HG03558 (cell line): ENCODE data around the gene PATL2.
"Not testable (repeated sequence)": the region's sequence is repeated elsewhere in the genome, so short reads cannot be mapped to it uniquely, and the experiment has no call there.

Source experiments
- ATAC-seq: cut with Tn5 transposase; IDR thresholded peaks from one replicate; pipeline ENCODE4 v1.9.1; 2021; ENCODE audit warnings: moderate number of reproducible peaks; ENCODE audit not compliant: unreplicated experiment; ENCODE audit errors: extremely low read depth

The PATL2 gene

GRCh38 chr15:44657378-44657777, 53.7 kb downstream of the PATL2 start:
- ATAC-seq, result no peak

- ATAC-seq, result no peak
Observed at GRCh38 chr15:44656913-44657312, 54.2 kb downstream of the PATL2 start.

DNA sequence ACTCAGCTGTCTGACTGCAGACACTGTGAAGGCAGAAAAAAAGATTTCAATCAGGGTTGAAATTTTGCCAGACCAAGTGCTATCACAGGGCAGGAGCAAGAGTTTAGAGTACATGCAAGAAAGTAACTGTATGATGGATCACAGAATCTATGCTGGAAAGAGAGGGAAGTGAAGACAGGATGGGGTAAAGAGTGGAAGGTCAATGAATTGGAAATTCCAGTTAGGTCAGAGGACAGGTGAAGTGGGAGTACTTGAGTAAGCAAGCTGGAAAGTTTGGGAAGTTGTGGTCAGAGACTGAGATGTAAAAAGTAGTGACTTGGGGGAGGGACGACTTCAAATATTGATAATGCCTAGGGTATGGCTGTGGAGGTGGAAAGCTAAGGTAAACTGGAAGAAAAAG, 54.8 kb downstream of the PATL2 start:
- no peak for ATAC-seq

- no peak for ATAC-seq
Observed at GRCh38 chr15:44654858-44655257, 56.3 kb downstream of the PATL2 start.

- no peak for ATAC-seq
Observed at GRCh38 chr15:44647637-44648036, 63.5 kb downstream of the PATL2 start.

DNA sequence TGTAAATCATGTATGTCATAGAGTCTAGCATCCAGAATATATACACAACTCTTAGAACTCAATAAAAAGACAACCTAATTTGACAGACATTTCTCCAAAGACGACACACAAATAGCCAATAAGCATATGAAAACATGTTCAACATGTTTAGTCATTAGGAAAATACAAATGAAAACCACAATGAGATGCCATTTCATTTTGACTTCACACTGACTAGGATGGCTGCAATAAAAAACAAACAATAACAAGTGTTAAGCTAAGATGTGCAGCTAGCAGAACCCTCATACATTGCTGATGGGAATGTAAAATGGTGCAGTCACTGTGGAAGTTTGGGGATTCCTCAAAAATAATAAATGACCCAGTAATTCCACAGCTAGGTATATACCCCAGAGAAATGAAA, 64.1 kb downstream of the PATL2 start:
- no peak for ATAC-seq

DNA sequence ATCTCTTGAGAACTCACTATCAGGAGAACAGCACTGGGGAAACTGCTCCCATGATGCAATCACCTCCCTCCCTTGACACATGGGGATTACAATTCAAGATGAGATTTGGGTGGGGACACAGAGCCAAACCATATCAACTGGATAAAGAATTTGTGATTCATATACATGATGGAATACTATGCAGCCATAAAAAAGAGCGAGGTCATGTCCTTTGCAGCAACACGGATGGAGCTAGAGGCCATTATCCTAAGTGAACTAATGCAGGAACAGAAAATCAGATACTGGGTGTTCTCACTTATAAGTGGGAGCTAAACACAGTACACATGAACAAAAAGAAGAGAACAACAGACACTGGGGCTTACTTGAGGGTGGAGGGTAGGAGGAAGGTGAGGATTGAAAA, 64.7 kb downstream of the PATL2 start:
- no peak for ATAC-seq

- no peak for ATAC-seq
Observed at GRCh38 chr15:44641651-44642050, 69.5 kb downstream of the PATL2 start.

- no peak for ATAC-seq
Observed at GRCh38 chr15:44636976-44637375, 74.1 kb downstream of the PATL2 start.

DNA sequence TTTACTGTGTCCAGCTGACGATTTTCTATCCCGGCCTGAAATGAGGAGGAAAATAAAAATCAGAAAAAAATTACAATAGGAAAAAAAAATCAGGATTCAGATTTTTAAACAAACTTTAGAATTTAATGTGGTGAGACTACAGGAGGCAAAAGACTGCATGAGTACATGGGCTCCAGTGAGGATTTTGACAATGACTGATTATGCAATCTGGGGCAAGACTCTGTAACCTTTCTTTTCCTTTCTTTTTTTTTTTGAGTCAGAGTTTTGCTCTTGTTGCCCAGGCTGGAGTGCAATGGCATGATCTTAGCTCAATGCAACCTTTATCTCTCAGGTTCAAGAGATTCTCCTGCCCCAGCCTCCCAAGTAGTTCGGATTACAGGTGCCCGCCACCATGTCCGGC, 77.5 kb downstream of the PATL2 start:
- ATAC-seq, result no peak

DNA sequence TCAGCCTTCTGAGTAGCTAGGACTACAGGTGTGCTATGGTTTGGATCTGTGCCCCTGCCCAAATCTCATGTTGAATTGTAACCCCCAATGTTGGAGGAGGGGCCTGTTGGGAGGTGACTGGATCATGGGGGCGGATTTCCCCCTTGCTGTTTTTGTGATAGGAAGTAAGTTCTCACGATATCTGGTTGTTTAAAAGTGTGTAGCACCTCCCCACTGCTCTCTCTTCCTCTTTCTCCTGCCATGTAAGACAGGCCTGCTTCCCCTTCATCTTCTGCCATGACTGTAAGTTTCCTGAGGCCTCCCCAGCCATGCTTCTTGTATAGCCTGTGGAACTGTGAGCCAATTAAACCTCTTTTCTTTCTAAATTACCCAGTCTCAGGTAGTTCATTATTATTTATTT, 85.8 kb downstream of the PATL2 start:
- ATAC-seq, result not testable (repeated sequence)

DNA sequence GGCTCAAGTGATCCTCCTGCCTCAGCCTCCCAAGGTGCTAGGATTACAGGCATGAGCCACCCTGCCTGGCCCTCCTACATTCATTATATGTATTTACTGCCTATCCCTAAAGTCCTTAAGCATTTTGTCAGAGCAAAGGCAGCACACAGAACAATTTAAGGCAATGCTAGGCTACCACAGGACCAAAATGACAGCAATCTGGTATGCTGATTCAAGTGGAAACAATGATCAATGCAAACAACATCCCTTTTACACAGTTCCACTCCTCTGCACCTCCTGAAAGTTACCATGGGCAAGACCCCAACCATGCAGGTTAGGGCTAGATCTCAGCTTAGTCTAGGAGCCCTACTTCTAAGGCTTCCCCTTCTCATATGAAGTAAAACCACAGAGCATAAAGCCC, 87.9 kb downstream of the PATL2 start:
- no peak for ATAC-seq

DNA sequence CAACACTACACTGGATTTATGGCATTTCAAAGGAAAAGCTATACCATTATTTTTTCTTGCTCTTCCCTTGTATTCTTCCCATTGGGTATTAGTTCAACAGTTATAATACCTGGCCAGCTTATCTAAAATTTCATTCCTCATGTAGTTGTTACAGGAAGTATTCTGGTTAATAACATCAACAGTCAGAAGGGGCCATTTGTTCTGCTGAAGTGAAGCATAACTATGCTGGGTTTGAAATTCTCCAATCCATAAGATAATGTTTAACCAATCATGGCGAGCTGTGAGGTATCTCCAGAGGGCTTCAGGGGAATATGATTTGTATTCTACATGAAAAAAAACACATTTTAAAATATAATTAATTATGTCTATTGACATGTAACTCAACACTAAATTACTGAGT, 91.0 kb downstream of the PATL2 start:
- no peak for ATAC-seq

DNA sequence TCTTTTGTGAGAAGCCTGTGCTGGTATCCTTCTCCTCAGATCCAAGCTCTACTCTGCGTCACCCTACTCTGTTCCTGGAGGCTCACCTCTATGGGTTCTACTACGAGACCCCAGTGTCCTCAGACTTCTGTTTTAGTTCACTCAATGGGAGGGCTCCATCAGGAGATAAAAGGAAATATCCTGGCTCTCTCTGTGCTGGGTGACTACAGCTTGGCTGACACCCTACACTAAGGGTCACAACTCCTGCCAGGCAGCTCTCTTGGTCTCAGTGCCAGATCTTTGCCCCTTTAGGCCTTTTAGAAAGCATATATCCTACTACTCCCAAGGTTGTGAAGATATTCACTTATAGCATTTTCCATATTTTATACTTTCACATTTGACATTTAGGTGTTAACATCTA, 94.1 kb downstream of the PATL2 start:
- no peak for ATAC-seq
